ENCODE results near the gene RASSF4.

DNA sequence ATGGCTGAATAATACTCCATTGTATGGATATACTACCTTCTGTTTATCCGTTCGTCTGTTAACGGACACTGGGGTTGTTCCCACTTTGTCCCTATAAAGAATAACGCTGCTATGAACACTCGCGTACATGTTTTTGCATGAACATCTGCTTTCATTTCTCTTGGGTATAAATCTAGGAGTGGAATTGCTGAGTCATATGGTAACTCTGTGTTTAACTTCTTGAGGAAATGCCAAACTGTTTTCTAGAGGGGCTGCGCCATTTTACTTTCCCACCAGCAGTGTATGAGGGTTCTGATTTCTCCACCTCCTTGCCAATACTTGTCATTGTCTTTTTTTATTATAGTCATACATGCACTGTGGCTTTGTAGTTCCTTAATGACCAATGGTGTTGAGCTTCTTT is 20.6 kb upstream of the RASSF4 start:
- TF ChIP-seq EZH2 (IDR thresholded peaks at IDR 0.05; ENCODE audit: insufficient read depth, poor library complexity, severe bottlenecking) (no peak), EZH2phosphoT487 (IDR thresholded peaks at IDR 0.05; ENCODE audit: insufficient read depth, low read depth) (no peak)
